T-helper 22 cell (primary cell): ENCODE data around the gene FHOD3.
"Not testable (repeated sequence)": the region's sequence is repeated elsewhere in the genome, so short reads cannot be mapped to it uniquely, and the experiment has no call there.

Source experiments
- DNase-seq: peaks from one replicate; pipeline ENCODE4 v3.0.0-alpha.2; 2020; ENCODE audit warnings: low read depth

The FHOD3 gene

GRCh38 chr18:36757081-36757480, 459.6 kb downstream of the FHOD3 start:
- no peak for DNase-seq

DNA sequence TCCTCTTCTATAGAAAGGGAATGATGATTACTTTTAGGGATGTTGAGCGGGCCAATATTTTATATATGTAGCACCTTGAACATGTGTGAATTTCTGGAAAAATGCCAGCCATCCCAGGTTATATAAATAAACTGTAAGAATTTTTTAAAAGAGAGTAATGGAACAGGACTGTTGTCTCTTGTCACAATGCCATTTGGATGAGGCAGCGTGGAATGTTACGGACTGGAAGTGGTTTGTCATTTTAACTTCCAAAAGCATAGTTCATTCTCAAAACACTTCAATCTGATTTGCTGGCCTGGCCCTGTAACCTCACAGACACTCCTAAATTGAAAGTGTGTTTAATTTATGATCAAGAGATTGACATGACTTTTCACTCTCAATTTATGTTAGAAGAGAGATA, 460.5 kb downstream of the FHOD3 start:
- DNase-seq = no peak

- no peak for DNase-seq
These were observed 461.1 kb downstream of the FHOD3 start for GRCh38 chr18:36758623-36759022.

- DNase-seq = no peak
These were observed 461.8 kb downstream of the FHOD3 start for GRCh38 chr18:36759167-36759776.

DNA sequence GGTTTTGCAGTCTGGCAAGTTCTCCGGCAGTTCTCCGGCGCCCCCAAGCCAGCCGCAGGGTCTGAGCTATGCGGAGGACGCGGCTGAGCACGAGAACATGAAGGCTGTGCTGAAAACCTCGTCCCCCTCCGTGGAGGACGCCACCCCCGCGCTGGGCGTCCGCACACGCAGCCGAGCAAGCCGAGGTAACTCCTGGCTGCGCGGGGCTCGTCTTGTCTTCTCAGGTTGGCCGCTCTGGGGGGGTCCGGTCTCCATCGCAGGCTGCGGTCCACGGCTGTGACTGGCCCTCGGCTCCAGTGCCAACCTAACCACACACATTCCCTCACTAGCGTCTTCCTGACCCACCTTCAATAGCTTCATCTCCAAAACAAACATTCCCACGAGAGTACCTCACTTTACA, 463.1 kb downstream of the FHOD3 start:
- DNase-seq = no peak

GRCh38 chr18:36761186-36761698, 463.7 kb downstream of the FHOD3 start:
- DNase-seq = no peak

- no peak for DNase-seq
These were observed 464.6 kb downstream of the FHOD3 start for GRCh38 chr18:36762074-36762473.

DNA sequence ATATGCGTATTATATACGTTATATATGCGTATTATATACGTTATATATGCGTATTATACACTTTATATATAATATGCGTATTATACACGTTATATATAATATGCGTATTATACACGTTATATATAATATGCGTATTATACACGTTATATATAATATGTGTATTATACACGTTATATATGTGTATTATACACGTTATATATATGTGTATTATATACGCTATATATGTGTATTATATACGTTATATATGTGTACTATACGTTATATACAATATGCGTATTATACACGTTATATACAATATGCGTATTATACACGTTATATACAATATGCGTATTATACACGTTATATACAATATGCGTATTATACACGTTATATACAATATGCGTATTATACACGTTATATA, 465.5 kb downstream of the FHOD3 start:
- DNase-seq = not testable (repeated sequence)

- DNase-seq = no peak
These were observed 469.3 kb downstream of the FHOD3 start for GRCh38 chr18:36766836-36767235.

- no peak for DNase-seq
These were observed 471.7 kb downstream of the FHOD3 start for GRCh38 chr18:36769172-36769571.

GRCh38 chr18:36769611-36770314, 472.2 kb downstream of the FHOD3 start:
- DNase-seq = no peak

DNA sequence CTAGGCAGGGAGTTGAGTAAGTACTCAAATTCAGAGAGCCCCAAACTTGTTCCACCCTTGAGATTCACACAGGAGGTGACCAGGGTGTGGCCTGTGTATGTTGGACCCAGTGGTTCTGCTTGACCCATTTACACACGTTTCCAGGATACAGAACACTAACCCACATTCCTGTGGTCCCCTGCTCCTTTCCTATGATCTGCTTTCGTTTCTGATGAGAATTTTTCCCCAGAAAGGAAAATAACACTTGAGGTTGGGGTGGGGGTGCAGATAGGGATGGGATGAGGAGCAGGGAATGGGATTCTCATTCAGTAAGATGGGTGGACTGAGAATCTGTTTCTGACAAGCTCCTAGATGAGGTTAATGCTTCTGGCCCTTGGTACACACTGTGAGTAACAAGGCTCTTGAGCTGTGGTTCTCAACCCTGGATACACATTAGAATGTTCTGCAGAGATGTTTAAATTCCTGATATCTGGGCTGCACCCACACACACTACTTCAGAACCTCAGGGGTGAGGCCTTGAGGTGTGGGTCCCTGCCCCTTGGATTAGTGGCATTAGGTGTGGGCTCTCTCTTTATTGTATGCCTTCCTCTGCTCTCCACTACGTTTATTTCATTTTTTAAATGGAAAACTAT, 472.9 kb downstream of the FHOD3 start:
- DNase-seq = no peak

- no peak for DNase-seq
These were observed 473.7 kb downstream of the FHOD3 start for GRCh38 chr18:36771245-36771644.

DNA sequence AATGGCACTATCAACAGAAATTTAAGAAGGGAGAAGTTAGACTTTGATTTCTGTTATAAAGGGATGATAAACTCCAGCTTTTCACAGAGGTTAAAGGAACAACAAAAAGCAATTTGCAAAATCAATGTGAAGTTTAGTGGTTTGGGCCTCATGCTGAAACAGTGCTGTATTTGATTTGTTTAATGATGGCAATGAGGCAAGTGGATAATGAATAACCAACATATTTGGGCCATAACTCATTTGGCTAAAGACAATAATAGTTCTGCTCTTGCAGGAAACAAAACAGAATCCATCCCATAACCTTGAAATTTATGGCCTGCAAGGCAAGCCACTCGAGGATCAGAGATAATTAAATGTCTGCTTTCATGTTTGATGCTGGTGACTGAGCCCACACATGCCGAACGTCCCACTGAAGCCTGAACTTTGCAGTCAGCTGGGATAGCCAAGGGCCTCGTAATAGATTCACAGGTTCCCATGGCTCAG, 474.8 kb downstream of the FHOD3 start:
- no peak for DNase-seq

GRCh38 chr18:36775396-36775795, 477.9 kb downstream of the FHOD3 start:
- DNase-seq = no peak

DNA sequence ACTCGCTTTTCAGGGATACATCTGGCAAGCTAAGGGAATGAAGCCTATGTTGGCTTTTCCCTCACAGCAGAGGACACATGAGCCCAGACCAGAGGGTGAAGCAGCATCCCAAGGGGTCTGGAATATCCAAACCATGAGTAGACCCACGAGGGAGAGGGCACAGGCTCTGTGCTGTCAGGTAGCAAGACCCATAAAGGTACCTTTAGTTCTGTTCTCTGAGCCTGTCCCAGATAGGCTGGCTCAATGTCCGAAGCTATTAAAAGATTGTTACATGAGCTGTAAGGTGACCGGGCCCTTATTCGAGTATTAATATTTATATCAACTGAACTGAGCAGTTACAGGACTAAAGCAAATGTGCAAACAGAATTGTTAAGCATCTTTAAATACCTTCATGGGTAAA, 479.1 kb downstream of the FHOD3 start:
- DNase-seq = no peak

- no peak for DNase-seq
These were observed 480.1 kb downstream of the FHOD3 start for GRCh38 chr18:36777566-36777965.

GRCh38 chr18:36780748-36781147, 483.2 kb downstream of the FHOD3 start:
- DNase-seq = no peak

DNA sequence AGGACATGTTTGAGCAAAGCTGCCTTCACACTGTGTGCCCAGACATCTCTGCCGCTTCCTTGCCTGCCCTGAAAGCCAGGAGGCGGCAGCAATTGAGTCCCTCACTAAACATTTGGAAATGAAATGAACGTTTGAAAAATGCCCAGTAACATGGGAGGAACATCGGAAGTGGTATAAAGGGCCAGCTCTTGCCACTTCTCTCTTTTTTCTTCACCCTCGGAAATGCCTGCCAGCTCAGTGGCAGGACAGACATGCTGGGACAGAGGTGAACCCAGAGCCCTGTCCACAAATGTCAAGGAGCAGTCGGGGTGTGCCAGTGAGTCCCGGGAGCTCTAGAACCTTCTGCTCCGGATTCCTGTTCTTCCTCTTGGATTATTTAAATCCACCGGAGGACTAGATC, 485.2 kb downstream of the FHOD3 start:
- DNase-seq = no peak

DNA sequence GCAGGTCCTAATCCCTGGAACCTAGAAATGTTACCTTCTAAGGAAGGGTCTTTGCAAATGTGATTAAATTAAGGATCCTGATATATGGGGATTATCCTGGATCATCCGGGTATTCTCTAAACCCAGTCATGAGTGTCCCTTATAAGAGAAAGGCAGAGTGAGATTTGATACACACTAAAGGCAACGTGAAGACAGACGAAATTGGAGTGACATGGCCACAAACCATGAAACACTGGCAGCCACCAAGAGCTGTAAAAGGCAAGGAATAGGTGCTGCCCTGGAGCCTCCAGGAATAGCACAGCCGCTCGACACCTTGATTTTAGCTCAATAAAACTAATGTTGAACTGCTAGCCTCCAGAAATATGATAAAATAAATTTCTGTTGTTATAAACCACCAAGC, 486.3 kb downstream of the FHOD3 start:
- DNase-seq = no peak

- no peak for DNase-seq
These were observed 489.2 kb downstream of the FHOD3 start for GRCh38 chr18:36786686-36787085.

- DNase-seq = no peak
These were observed 495.2 kb downstream of the FHOD3 start for GRCh38 chr18:36792634-36793283.
